GM23338 (cell line): ENCODE data around the gene RBCK1.

ENCODE experiments used
- CTCF ChIP-seq, 2 experiments: fragments of 200-600 bp in 1 of 2; sonication (generic) in 1 of 2; conservative IDR thresholded peaks; 2 replicates each; pipeline versions ENCODE4 v1.5.1 to v1.6.1; 2016 to 2017; ENCODE audit warnings: antibody characterized with exemption in 2 of 2, low read depth in 2 of 2, mild to moderate bottlenecking in 2 of 2, moderate library complexity in 1 of 2
- JUNB ChIP-seq: IDR thresholded peaks from one replicate; pipeline ENCODE4 v1.6.1; 2016; ENCODE audit warnings: antibody characterized with exemption; ENCODE audit not compliant: unreplicated experiment
- POLR2AphosphoS5 ChIP-seq: IDR thresholded peaks from 2 replicates; pipeline ENCODE4 v1.6.1; 2016; ENCODE audit warnings: antibody characterized with exemption, low read depth
- ZNF462 ChIP-seq: fragments of 250-450 bp; sonication (Bioruptor Pico); IDR thresholded peaks from 2 replicates; pipeline ENCODE4 v1.5.0; 2020; ENCODE audit warnings: mild to moderate bottlenecking, moderate library complexity

- TF ChIP-seq CTCF (conservative IDR thresholded peaks at IDR 0.05; ENCODE audit: low read depth in 2 of 2) (no peak), ZNF462 (CRISPR knock-in tag) (no peak), POLR2AphosphoS5 (no peak), JUNB (no peak)
These were observed 9.1 kb downstream of the RBCK1 start for GRCh38 chr20:416950-417800.
